Skeletal muscle tissue (tissue), 4 donors: ENCODE data around the gene HECW1. TPM values are rescaled to one million over a fixed set of nuclear protein-coding genes. Genes with fewer than 3 reads are reported as not detected.
"Not testable (repeated sequence)": the region's sequence is repeated elsewhere in the genome, so short reads cannot be mapped to it uniquely, and the experiment has no call there.

Experiments used
- H3K27ac ChIP-seq: one replicate; pipeline ENCODE4 v1.7.0; 2013; ENCODE audit warnings: mild to moderate bottlenecking, low read depth, low read length, inconsistent platforms
- H3K27me3 ChIP-seq, 3 donors: one replicate each; pipeline ENCODE4 v1.7.0; 2013; ENCODE audit warnings: low read length in 3 of 3; ENCODE audit not compliant: control insufficient read depth in 3 of 3, insufficient read depth in 3 of 3
- H3K36me3 ChIP-seq, 3 donors: one replicate each; pipeline ENCODE4 v1.7.0; 2013; ENCODE audit warnings: low read length in 3 of 3; ENCODE audit not compliant: control insufficient read depth in 3 of 3, insufficient read depth in 3 of 3
- H3K4me1 ChIP-seq, 3 donors: one replicate each; pipeline ENCODE4 v1.7.0; 2013; ENCODE audit warnings: low read length in 3 of 3, mild to moderate bottlenecking in 3 of 3; ENCODE audit not compliant: control insufficient read depth in 3 of 3, insufficient read depth in 3 of 3
- H3K4me3 ChIP-seq, 3 donors: one replicate each; pipeline ENCODE4 v1.7.0; 2013; ENCODE audit warnings: low read length in 3 of 3
- H3K9ac ChIP-seq, 3 donors: one replicate each; pipeline ENCODE4 v1.7.0; 2013; ENCODE audit warnings: low read length in 3 of 3, mild to moderate bottlenecking in 3 of 3, moderate library complexity in 2 of 3, low read depth in 1 of 3
- H3K9me3 ChIP-seq, 3 donors: one replicate each; pipeline ENCODE4 v1.7.0; 2013; ENCODE audit warnings: low read length in 3 of 3; ENCODE audit not compliant: control insufficient read depth in 3 of 3
- total RNA-seq: library from RNA; depleted of rRNA; stranded (reverse); fragments of >200 nt; gene quantifications from one replicate; pipeline ENCODE4 v1.2.3, GENCODE V29; 2014
- donor health status: Osteomylitis.

Gene HECW1
- total RNA-seq, 1 donor from 2014 or later, result not detected

DNA sequence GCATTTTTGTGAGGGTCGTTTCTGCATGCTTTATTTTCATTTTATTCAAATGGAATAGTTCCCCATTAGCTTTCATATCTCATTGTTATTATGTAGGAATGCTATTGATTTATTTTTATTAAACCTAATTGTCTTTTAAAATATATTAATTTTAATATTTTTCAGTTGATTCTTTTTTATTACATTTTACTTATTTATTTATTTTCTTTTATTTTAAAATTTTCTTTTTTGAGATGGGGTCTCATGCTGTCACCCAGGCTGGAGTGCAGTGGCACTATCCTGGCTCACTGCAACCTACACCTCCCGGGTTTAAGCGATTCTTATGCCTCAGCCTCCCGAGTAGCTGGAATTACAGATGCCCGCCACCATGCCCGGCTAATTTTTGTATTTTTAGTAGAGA lies 463.1 kb downstream of the HECW1 start:
- H3K36me3 ChIP-seq, result no peaks in the 10 kb centered on the region
- no peak overlapping the region for H3K4me3 ChIP-seq
- H3K4me1 ChIP-seq, result no peaks in the 10 kb centered on the region
- no peak overlapping the region for H3K9ac ChIP-seq
- H3K9me3 ChIP-seq, result no peaks in the 10 kb centered on the region
- no peak overlapping the region for H3K27ac ChIP-seq
- no peaks in the 10 kb centered on the region for H3K27me3 ChIP-seq

DNA sequence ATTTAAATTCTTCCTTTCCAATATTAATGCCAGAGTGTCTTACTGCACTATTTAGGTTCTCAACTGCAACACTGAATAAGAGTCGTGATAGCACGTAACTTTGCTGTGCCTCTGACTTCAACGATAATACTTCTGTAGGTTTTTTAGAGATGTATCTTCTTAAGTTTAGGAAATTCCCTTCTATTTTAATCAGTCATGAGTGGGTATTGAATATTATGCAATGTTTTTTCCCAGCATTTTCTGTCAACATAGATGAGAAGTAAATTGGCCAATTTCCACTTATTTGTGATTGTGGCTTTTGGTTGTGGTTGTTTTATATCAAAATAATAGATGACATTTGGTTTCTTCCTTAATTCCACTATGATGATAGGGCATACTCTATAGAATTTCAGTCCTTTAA lies 463.8 kb downstream of the HECW1 start:
- H3K4me3 ChIP-seq, result no peak overlapping the region
- H3K27ac ChIP-seq, result no peak overlapping the region
- no peaks in the 10 kb centered on the region for H3K9me3 ChIP-seq
- no peak overlapping the region for H3K9ac ChIP-seq
- H3K4me1 ChIP-seq, result no peaks in the 10 kb centered on the region
- H3K36me3 ChIP-seq, result no peaks in the 10 kb centered on the region
- H3K27me3 ChIP-seq, result no peaks in the 10 kb centered on the region

DNA sequence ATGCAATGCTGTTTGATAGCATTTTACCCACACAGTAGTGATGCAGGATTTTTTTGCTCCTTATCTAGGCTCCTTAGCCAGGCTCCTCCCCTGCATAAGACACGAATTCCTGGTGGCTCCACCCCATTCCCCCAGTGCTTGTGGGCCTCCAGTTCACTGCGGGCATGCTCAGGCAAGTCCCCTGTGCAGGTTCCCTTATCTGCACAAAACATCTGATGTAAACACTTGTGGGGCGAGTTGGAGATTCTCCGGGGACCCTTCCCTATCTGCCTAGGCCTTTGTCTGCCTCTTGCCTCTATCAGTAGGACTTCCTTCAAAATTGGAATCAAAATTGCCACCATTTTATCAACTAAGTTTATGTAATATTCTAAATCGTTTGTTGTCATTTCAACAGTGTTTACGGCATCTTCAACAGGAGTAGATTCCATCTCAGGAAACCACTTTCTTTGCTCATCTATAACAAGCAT lies 465.1 kb downstream of the HECW1 start:
- H3K9me3 ChIP-seq, result no peaks in the 10 kb centered on the region
- no peak overlapping the region for H3K9ac ChIP-seq
- H3K4me3 ChIP-seq, result no peak overlapping the region
- peaks cover 2 to 4% (median 2%) of the 10 kb centered on the region in 3 donors for H3K4me1 ChIP-seq
- H3K27ac ChIP-seq, result no peak overlapping the region
- H3K36me3 ChIP-seq, result no peaks in the 10 kb centered on the region
- no peaks in the 10 kb centered on the region for H3K27me3 ChIP-seq

DNA sequence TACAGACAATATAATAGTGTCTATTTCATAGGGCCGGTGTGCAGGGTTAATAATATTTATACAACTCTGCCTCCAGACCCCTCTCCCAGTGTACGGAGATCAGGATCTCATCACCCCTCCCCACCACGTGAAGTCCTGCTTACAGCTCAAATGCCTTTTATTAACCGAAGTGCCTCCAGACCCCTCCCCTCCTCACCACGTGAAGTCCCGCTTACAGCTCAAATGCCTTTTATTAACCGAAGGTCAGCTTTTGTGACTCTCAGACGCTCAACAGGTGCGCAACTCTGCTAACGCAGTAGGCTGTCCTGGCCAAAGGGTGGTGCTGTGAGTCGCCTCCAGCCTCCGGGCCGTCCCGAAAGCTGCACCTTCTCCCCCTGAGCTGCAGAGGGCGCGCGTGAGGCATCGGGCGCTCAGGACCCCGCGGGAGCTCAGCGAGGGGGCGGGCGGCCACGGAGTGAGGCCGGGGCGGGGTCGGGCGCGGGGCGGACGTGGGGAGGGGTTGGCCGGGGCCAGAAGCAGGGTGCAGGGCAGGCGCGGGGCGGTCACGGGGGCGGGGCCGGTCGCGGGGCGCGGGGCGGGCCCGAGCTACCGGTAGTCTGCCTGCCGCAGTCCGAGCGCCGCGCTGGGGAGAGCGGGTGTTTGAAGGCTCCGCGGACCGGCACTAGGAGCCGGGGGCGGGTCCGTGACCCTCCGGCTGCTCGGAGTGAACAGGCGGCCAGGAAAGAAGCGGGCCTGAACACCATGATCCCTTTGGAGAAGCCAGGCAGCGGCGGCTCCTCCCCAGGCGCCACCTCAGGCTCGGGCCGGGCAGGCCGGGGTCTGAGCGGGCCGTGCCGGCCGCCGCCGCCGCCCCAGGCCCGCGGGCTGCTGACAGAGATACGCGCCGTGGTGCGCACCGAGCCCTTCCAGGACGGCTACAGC lies 470.3 kb downstream of the HECW1 start, which contains the start of gene STK17A:
Gene STK17A, plus strand, starts transcription at position 606 of the 921 bp plus-strand sequence. Its CDS starts 136 bp downstream, at position 742.
- Histone ChIP-seq H3K27ac (peak within 1 kb of the TSS; percentile 91), H3K27me3 (no peaks in the 10 kb centered on the region), H3K9me3 (no peaks in the 10 kb centered on the region), H3K4me1 (peaks cover 11 to 18% (median 13%) of the 10 kb centered on the region in 3 donors), H3K9ac (peak within 1 kb of the TSS; percentile 83 to 86 (median 86)), H3K4me3 (peak within 1 kb of the TSS; percentile 85 to 95 (median 88)), H3K36me3 (no peaks in the 10 kb centered on the region)

DNA sequence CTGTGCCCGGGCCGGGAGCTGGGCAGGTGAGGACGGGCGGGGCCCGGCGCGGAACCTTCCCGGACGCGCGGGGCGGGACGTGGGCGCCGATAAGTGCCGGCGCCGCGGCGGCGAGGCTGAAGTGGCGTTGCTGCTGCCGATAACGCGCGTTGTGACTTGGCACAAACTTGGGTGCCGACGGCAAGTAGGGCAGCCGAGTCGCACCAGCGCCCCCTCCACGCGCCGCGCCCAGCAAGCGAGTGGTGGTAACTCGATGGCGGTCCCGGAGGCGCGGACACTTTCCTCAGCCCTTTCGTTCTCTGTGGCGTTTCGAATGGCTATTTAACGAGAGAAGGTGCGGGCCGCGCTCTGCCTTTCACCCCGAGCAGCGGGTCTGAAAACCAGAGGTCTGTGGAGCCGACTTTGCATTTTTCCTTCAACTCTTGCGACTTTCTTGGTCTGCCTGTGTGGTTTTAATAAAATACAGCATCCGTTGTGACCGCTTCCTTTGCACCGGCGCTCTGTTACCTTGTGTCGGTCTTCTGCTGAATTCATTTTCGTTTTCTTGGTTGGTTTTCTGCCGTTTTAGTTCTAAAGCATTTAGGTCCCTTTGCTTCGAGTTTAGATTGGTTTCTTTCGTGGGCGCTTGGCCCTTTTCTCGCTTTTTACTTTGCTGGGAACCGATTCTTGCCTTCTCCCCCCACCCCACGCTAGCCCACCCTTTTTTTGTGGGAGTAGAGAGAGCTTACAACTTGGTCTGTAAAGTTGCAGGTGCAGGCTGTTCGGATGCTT lies 471.2 kb downstream of the HECW1 start:
- Histone ChIP-seq H3K9me3 (no peaks in the 10 kb centered on the region), H3K27ac (peak overlapping the region; percentile 91), H3K36me3 (no peaks in the 10 kb centered on the region), H3K9ac (peak overlapping the region; percentile 83 to 86 (median 86)), H3K4me1 (peaks cover 11 to 18% (median 13%) of the 10 kb centered on the region in 3 donors), H3K27me3 (no peaks in the 10 kb centered on the region), H3K4me3 (peak overlapping the region; percentile 85 to 95 (median 88))

DNA sequence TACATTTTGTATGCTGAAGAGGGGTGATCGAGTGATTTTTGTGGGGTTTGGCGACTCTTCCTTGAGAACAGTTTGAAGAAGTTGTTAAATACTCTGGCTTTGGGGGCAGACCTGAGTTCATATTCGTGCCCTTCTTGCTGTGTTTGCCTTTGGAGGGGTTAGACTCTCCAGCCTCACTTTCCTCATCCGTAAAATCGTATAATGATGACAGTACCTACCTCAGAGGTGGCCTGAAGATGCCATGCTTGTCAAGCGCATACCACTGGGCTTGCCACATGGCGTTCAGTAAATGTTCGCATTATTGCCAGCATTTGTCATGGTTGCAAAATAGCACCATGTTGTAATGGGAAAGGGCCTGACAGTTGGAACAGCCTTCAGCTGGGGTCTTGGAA lies 471.7 kb downstream of the HECW1 start:
- H3K9me3 ChIP-seq, result no peaks in the 10 kb centered on the region
- no peaks in the 10 kb centered on the region for H3K36me3 ChIP-seq
- no peaks in the 10 kb centered on the region for H3K27me3 ChIP-seq
- H3K4me3 ChIP-seq, result peak overlapping the region; percentile 85 to 95 (median 88)
- peak overlapping the region; percentile 83 to 86 (median 86) for H3K9ac ChIP-seq
- peak overlapping the region; percentile 91 for H3K27ac ChIP-seq
- peaks cover 11 to 18% (median 13%) of the 10 kb centered on the region in 3 donors for H3K4me1 ChIP-seq

DNA sequence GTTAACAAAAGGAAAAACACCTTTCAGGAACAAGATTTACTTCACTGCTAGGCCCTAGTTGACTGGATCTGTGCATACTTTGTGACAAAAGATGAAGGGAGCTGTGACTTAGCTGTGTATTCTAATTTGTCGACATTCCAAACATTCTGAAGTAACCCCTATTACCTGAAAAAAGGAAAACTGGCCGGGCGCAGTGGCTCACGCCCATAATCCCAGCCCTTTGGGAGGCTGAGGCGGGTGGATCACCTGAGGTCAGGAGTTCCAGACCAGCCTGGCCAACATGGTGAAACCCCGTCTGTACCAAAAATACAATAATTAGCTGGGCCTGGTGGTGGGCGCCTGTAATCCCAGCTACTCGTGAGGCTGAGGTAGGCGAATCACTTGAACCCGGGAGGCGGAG lies 472.3 kb downstream of the HECW1 start:
- peak overlapping the region in 2 of 3 donors; percentile 86 for H3K9ac ChIP-seq
- peaks cover 11 to 18% (median 13%) of the 10 kb centered on the region in 3 donors for H3K4me1 ChIP-seq
- H3K36me3 ChIP-seq, H3K9me3 ChIP-seq, H3K27me3 ChIP-seq, H3K4me3 ChIP-seq: not testable (repeated sequence)
- peak overlapping the region; percentile 91 for H3K27ac ChIP-seq

DNA sequence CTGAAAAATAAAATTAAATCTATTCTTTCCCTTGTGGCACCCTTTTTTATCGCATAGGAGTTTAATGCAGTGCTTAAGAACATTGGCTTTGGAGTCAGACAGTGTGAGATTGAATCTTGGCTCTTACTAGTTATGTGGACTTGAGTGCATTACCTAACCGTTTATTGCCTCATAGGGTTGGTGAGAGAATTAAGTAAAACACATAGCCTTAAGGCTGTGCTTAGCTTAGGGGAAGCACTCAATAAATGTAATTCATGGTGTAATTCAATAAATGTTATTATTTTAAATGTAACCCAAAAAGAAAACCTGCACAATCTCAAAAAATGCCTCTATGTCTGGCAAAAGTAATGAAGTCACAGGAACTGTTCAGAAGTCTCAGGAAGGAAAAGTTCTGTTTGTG lies 473.1 kb downstream of the HECW1 start:
- no peaks in the 10 kb centered on the region for H3K36me3 ChIP-seq

DNA sequence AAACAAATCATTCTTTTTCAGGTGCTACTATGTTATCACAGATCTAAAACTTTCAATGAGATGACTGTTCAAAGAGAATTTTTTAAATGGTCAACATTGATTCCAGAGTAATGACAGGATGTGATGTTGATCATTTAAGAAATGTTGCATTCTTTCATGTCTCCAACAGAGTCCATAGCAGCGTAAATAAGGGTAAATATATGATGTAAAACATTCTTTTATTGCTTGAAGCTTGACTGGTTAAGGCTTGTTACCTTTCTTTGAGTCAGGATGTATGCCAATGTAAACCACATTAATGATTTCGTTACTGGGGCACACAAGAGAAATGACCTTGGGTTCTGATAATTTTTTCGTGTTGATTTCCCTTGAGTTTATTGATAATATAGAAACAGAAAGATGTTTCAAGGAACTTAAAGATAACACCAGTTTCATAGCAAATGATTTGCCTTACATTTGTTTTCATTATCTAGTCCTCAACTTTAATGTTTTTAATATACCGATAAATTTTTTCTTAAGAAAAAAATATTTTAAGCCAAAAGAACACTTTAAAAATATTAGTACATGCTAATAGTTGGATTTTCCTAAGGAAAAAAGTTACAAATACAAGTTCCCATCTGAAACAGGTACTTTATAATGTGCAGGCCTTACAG lies 473.9 kb downstream of the HECW1 start:
- Histone ChIP-seq H3K27me3 (no peaks in the 10 kb centered on the region), H3K4me3 (no peak overlapping the region), H3K9ac (no peak overlapping the region), H3K27ac (no peak overlapping the region), H3K4me1 (peaks cover 11 to 19% (median 13%) of the 10 kb centered on the region in 3 donors), H3K9me3 (no peaks in the 10 kb centered on the region), H3K36me3 (no peaks in the 10 kb centered on the region)

More for the DNA sequence above, 473.1 kb downstream of the HECW1 start:
- H3K27me3 ChIP-seq, result no peaks in the 10 kb centered on the region
- peaks cover 11 to 18% (median 13%) of the 10 kb centered on the region in 3 donors for H3K4me1 ChIP-seq
- H3K9ac ChIP-seq, result no peak overlapping the region
- H3K4me3 ChIP-seq, result no peak overlapping the region
- H3K27ac ChIP-seq, result no peak overlapping the region
- H3K9me3 ChIP-seq, result no peaks in the 10 kb centered on the region
